ENCODE results near the gene RHO. TPM values are rescaled to one million over a fixed set of nuclear protein-coding genes. Genes with fewer than 3 reads are reported as not detected.
A peak's percentile ranks its signal among the peaks of the same experiment; 100 is the strongest.
"Not testable (repeated sequence)": the region's sequence is repeated elsewhere in the genome, so short reads cannot be mapped to it uniquely, and the experiment has no call there.

The RHO gene
- total RNA-seq, 1 experiment from 2014 or later = not detected

GRCh38 chr3:129485721-129486663 is 42.4 kb upstream of the RHO start:
- ChIA-PET CTCF (interaction anchor here (0.8 to 1.1 kb wide), 2 partner anchors 102 to 142 kb away, joined by 3 read pairs; no protein-coding TSS in a partner anchor), POLR2A (no interaction called here)
- BruUV-seq (replicated peaks) = no TSS peak
- TF ChIP-seq CTCF (IDR thresholded peaks at IDR 0.05; ENCODE audit: insufficient read depth in 1 of 2, low read depth in 1 of 2, low read length in 1 of 2, severe bottlenecking in 1 of 2, unreplicated experiment in 1 of 2) = no peak
- no peaks in the 10 kb centered on the region for H3K27me3 ChIP-seq (replicated peaks; ENCODE audit: control insufficient read depth, insufficient read depth, low read length)
- Mint-ChIP-seq H3K36me3 (ENCODE audit: insufficient read depth, unreplicated experiment) (peaks cover 6% of the 10 kb centered on the region), H3K27ac (ENCODE audit: unreplicated experiment) (peak overlapping the region; percentile 74), H3K9me3 (ENCODE audit: unreplicated experiment) (no peaks in the 10 kb centered on the region), H3K4me3 (ENCODE audit: unreplicated experiment) (no peak overlapping the region), H3K4me1 (ENCODE audit: low read depth, unreplicated experiment) (peaks cover 11% of the 10 kb centered on the region), H3K27me3 (ENCODE audit: insufficient read depth, unreplicated experiment) (no peaks in the 10 kb centered on the region)
- no peaks in the 10 kb centered on the region for H3K9me3 ChIP-seq
- no peak overlapping the region for H3K4me3 ChIP-seq (ENCODE audit: low read depth, low read length)
- no peaks in the 10 kb centered on the region; the same call in 1 of the 2 replicates for H3K4me1 ChIP-seq
- peak; percentile 40 to 49 for DNase-seq
- H3K36me3 ChIP-seq (ENCODE audit: control insufficient read depth, insufficient read depth, low read length) = peaks cover 2% of the 10 kb centered on the region; the same call in 1 of the 2 replicates
- intact Hi-C loops (cut with micrococcal nuclease; ENCODE audit: unreplicated experiment) = no loop called here

DNA sequence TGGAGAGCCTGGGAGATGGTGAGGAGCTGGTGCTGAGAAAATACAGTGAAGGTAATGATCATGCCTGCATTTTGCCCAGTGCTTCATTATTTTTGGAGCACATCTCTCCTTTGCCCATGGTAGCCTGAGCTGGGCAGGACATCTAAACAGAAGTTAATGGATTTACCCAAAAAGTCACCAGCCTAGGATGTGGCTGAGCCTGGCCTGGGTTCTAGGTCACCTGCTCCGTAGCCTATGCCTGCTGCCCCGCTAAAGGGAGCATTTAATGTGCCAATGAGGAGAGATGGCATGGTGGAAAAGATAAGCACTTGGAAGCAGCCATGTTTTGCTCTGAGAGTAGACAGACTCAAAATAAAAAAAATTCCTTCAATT is 41.8 kb upstream of the RHO start:
- Histone ChIP-seq H3K4me1 (no peaks in the 10 kb centered on the region; the same call in 1 of the 2 replicates), H3K27me3 (replicated peaks; ENCODE audit: control insufficient read depth, insufficient read depth, low read length) (no peaks in the 10 kb centered on the region), H3K36me3 (ENCODE audit: control insufficient read depth, insufficient read depth, low read length) (peaks cover 2% of the 10 kb centered on the region; the same call in 1 of the 2 replicates), H3K4me3 (ENCODE audit: low read depth, low read length) (no peak overlapping the region), H3K9me3 (no peaks in the 10 kb centered on the region)
- no TSS peak for BruUV-seq (replicated peaks)
- ChIA-PET POLR2A (no interaction called here), CTCF (interaction anchor here (1.1 kb wide), 1 partner anchor 103 kb away, joined by 3 read pairs; no protein-coding TSS in a partner anchor)
- H3K4me3 Mint-ChIP-seq (ENCODE audit: unreplicated experiment) = no peak overlapping the region
- no peaks in the 10 kb centered on the region for H3K9me3 Mint-ChIP-seq (ENCODE audit: unreplicated experiment)
- intact Hi-C loops (cut with micrococcal nuclease; ENCODE audit: unreplicated experiment) = no loop called here
- DNase-seq = no peak
- no peak for TF ChIP-seq CTCF (IDR thresholded peaks at IDR 0.05; ENCODE audit: insufficient read depth in 1 of 2, low read depth in 1 of 2, low read length in 1 of 2, severe bottlenecking in 1 of 2, unreplicated experiment in 1 of 2)
- H3K36me3 Mint-ChIP-seq (ENCODE audit: insufficient read depth, unreplicated experiment) = peaks cover 6% of the 10 kb centered on the region
- peaks cover 11% of the 10 kb centered on the region for H3K4me1 Mint-ChIP-seq (ENCODE audit: low read depth, unreplicated experiment)
- peak overlapping the region; percentile 74 for H3K27ac Mint-ChIP-seq (ENCODE audit: unreplicated experiment)
- no peaks in the 10 kb centered on the region for H3K27me3 Mint-ChIP-seq (ENCODE audit: insufficient read depth, unreplicated experiment)

GRCh38 chr3:129487183-129487867 is 41.1 kb upstream of the RHO start:
- ChIA-PET CTCF (interaction anchor here (1.1 kb wide), 1 partner anchor 104 kb away, joined by 3 read pairs; no protein-coding TSS in a partner anchor), POLR2A (no interaction called here)
- no peak for DNase-seq
- BruUV-seq (replicated peaks) = no TSS peak
- Mint-ChIP-seq H3K4me3 (ENCODE audit: unreplicated experiment) (no peak overlapping the region), H3K4me1 (ENCODE audit: low read depth, unreplicated experiment) (peaks cover 11% of the 10 kb centered on the region), H3K36me3 (ENCODE audit: insufficient read depth, unreplicated experiment) (peaks cover 6% of the 10 kb centered on the region), H3K27me3 (ENCODE audit: insufficient read depth, unreplicated experiment) (no peaks in the 10 kb centered on the region), H3K27ac (ENCODE audit: unreplicated experiment) (no peak overlapping the region), H3K9me3 (ENCODE audit: unreplicated experiment) (no peaks in the 10 kb centered on the region)
- H3K27me3 ChIP-seq (replicated peaks; ENCODE audit: control insufficient read depth, insufficient read depth, low read length) = no peaks in the 10 kb centered on the region
- H3K36me3 ChIP-seq (ENCODE audit: control insufficient read depth, insufficient read depth, low read length) = peaks cover 2% of the 10 kb centered on the region; the same call in 1 of the 2 replicates
- no peak overlapping the region for H3K4me3 ChIP-seq (ENCODE audit: low read depth, low read length)
- no peak for TF ChIP-seq CTCF (IDR thresholded peaks at IDR 0.05; ENCODE audit: insufficient read depth in 1 of 2, low read depth in 1 of 2, low read length in 1 of 2, severe bottlenecking in 1 of 2, unreplicated experiment in 1 of 2)
- intact Hi-C loops (cut with micrococcal nuclease; ENCODE audit: unreplicated experiment) = no loop called here
- H3K4me1 ChIP-seq = no peaks in the 10 kb centered on the region; the same call in 1 of the 2 replicates
- no peaks in the 10 kb centered on the region for H3K9me3 ChIP-seq

DNA sequence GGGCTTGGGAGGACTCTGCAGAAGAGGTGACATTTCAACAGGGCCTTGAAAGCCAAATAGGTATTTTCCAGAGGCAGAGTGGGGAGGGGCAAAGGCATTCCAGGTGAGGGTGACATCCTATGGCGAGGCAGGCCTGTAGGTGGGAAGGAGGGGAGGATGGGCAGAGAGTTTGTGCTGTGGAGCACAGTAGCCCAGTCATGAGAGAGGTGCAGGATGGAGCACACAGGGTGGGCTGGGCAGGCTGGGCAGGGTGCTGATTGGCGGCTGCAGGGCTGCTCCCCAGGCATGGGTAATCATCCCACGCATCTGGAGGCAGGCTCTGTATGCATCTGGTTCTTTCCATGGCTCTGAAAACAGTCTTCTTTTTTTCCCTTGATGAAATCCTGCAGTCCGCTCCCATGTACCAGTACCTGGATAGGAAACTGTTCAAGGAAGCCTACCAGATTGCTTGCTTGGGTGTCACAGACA is 40.5 kb upstream of the RHO start:
- POLR2A ChIA-PET; H3K9me3 ChIP-seq; H3K27me3 ChIP-seq (replicated peaks; ENCODE audit: control insufficient read depth, insufficient read depth, low read length); CTCF ChIA-PET; BruUV-seq (replicated peaks); H3K36me3 ChIP-seq (ENCODE audit: control insufficient read depth, insufficient read depth, low read length); H3K36me3 Mint-ChIP-seq (ENCODE audit: insufficient read depth, unreplicated experiment); intact Hi-C loops (cut with micrococcal nuclease; ENCODE audit: unreplicated experiment); H3K4me3 ChIP-seq (ENCODE audit: low read depth, low read length); H3K4me1 ChIP-seq; H3K27ac Mint-ChIP-seq (ENCODE audit: unreplicated experiment); DNase-seq; H3K9me3 Mint-ChIP-seq (ENCODE audit: unreplicated experiment); H3K4me3 Mint-ChIP-seq (ENCODE audit: unreplicated experiment); H3K27me3 Mint-ChIP-seq (ENCODE audit: insufficient read depth, unreplicated experiment): not testable (repeated sequence)
- peaks cover 11% of the 10 kb centered on the region for H3K4me1 Mint-ChIP-seq (ENCODE audit: low read depth, unreplicated experiment)

Measured in Caco-2 (cell line).